Sigmoid colon (tissue), 7 donors: ENCODE measurements around the gene GTPBP4. TPM values are rescaled to one million over a fixed set of nuclear protein-coding genes. Genes with fewer than 3 reads are reported as not detected.

Experiments
- DNase-seq: peaks from one replicate; pipeline ENCODE4 v3.0.0-alpha.2; 2019
- H3K27ac ChIP-seq, 4 donors: fragments of 200-600 bp; sonication (generic); one replicate each; pipeline ENCODE4 v1.5.1; 2016 to 2019; ENCODE audit warnings: mild to moderate bottlenecking in 1 of 4
- H3K27me3 ChIP-seq, 3 donors: fragments of 200-600 bp; sonication (generic); one replicate each; pipeline ENCODE4 v1.5.1; 2019; ENCODE audit warnings: mild to moderate bottlenecking in 1 of 3
- H3K36me3 ChIP-seq, 4 donors: fragments of 200-600 bp; sonication (generic); one replicate each; pipeline ENCODE4 v1.5.1; 2016 to 2019
- H3K4me1 ChIP-seq, 4 donors: fragments of 200-600 bp; sonication (generic); one replicate each; pipeline ENCODE4 v1.5.1; 2017 to 2019
- H3K4me3 ChIP-seq, 4 donors: fragments of 200-600 bp; sonication (generic); one replicate each; pipeline ENCODE4 v1.5.1; 2017 to 2019; ENCODE audit warnings: mild to moderate bottlenecking in 2 of 4, moderate library complexity in 1 of 4
- H3K9me3 ChIP-seq, 4 donors: fragments of 200-600 bp in 3 of 4; sonication (generic) in 3 of 4; one replicate each; pipeline versions ENCODE4 v1.5.1 to v1.6.1; 2013 to 2019
- CTCF ChIP-seq, 4 experiments: fragments of 450-650 bp in 3 of 4; fragments of 200-600 bp in 1 of 4; IDR thresholded peaks; one replicate each; pipeline ENCODE4 v1.5.1; 2016 to 2019; ENCODE audit warnings: antibody characterized with exemption in 4 of 4, mild to moderate bottlenecking in 3 of 4, moderate library complexity in 2 of 4
- EP300 ChIP-seq, 4 donors: sonication (generic); formaldehyde crosslinking; IDR thresholded peaks; one replicate each; pipeline ENCODE4 v1.6.1; 2017; ENCODE audit warnings: antibody characterized with exemption in 4 of 4
- POLR2A ChIP-seq, 2 donors: fragments of 450-650 bp; IDR thresholded peaks; one replicate each; pipeline ENCODE4 v1.6.1; 2016; ENCODE audit warnings: antibody characterized with exemption in 2 of 2, mild to moderate bottlenecking in 2 of 2, moderate library complexity in 2 of 2
- POLR2AphosphoS5 ChIP-seq, 4 donors: sonication (generic); formaldehyde crosslinking; IDR thresholded peaks; one replicate each; pipeline ENCODE4 v1.6.1; 2017; ENCODE audit warnings: antibody characterized with exemption in 4 of 4
- WGBS, 2 donors: extraction: QIAGEN DNeasy Blood & Tissue Kit; methylation state at CpG; one replicate each; pipeline ENCODE4 v1.1.7; 2013; 5-methylcytosine and 5-hydroxymethylcytosine counted together
- intact Hi-C: fragments of 100-400 bp; cut with DNase I; formaldehyde crosslinking; loops from one replicate; pipeline ENCODE4 v1.15.1; 2023
- polyA plus RNA-seq, 3 donors: library from polyadenylated mRNA; stranded (reverse); fragments of 200-250 nt; gene quantifications; one replicate each; pipeline ENCODE4 v1.2.3, GENCODE V29; 2013
- total RNA-seq, 4 donors: library from RNA; depleted of rRNA; stranded (reverse); fragments of >200 nt; gene quantifications; one replicate each; pipeline ENCODE4 v1.1.0, GENCODE V29; 2016
- donor health status: healthy with polysubstance abuse.
- donor health status: Bipolar disorder and iron deficiency.
- donor health status: healthy.

Gene GTPBP4
- total and polyA plus RNA-seq, 7 donors, result 8.1 to 38.7 (median 16.8) TPM

DNA sequence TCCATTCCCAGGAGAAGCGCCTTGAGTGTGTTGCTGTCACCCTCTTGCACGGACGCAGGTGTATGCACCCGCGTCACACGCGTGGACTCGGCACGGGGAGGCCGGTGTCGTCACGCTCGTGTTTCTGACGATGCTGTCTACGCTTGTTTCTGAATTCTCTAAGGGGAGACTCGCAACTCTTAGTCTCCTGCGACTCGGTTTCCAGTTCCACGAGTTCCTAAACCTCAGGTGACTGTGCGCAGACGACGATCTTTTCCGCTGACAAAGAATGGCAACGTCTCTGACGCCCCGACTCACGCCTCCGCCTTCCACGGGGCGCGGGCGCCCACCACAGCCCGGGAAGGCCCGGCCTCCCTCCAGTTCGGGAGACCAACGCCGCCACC is 60.1 kb downstream of the GTPBP4 start:
- 0% methylated on average over 37 of the region's 37 CpGs for WGBS, 2 donors
- intact Hi-C loops, result loop anchor here (2.0 to 5.0 kb wide), 2 partner anchors 61 to 118 kb away; partner anchors contain the start of genes GTPBP4 and LARP4B
- peak overlapping the region; percentile 98 to 100 (median 100) for H3K27ac ChIP-seq
- no peaks in the 10 kb centered on the region for H3K27me3 ChIP-seq
- H3K4me3 ChIP-seq, result peak overlapping the region; percentile 71 to 87 (median 74)
- H3K9me3 ChIP-seq, result no peaks in the 10 kb centered on the region
- TF ChIP-seq POLR2AphosphoS5 (IDR thresholded peaks at IDR 0.05), result peak in 1 of 4 donors; percentile 38
- TF ChIP-seq CTCF (IDR thresholded peaks at IDR 0.05), result no peak
- peak in 2 of 4 donors; percentile 54 to 60 for TF ChIP-seq EP300 (IDR thresholded peaks at IDR 0.05)
- no peak for TF ChIP-seq POLR2A (IDR thresholded peaks at IDR 0.05)
- H3K36me3 ChIP-seq, result peaks cover 0 to 30% (median 0%) of the 10 kb centered on the region in 4 donors
- DNase-seq, result peak; percentile 89
- peaks cover 0 to 38% (median 26%) of the 10 kb centered on the region in 4 donors for H3K4me1 ChIP-seq

DNA sequence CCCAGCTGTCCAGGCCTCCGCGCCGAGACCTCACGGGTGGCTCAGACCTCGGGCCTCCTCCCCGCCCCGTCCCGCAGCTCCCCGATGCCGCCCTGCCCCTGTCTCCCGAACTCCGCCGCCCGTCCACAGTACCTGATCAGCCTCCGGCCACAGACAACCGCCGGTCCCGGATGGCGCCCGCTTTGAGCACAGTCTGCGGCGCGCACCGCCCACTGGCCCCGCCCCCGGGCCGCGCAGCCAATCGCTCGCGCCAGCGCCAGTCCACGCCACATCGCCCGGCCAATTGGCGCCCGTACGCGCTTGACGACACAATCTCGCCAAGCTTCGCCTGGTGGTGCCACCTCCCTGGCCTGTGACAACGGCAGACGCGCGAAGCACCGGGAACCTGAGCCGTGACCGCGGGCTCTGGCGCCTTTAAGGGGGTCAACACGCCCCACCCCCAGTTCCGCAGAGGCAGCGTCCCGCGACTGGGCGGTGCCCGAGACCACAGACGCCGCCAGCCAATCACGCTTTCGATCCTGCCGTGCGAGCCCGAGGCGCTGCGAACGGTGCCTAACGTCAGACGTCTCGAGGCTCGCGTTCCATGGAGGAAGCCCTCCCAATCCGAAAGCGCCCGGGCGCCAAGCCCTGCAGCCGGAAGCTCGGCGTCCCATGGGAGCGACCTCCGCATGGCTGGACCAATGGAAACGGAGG is 60.6 kb downstream of the GTPBP4 start, which contains the start of gene IDI1:
Gene IDI1 (minus strand): TSS at position 388 of the 693 bp plus-strand sequence. CDS start 116 bp downstream, at position 272.
- peak within 1 kb of the TSS; percentile 98 to 100 (median 100) for H3K27ac ChIP-seq
- peak; percentile 99 for DNase-seq
- H3K4me1 ChIP-seq, result peaks cover 0 to 43% (median 26%) of the 10 kb centered on the region in 4 donors
- H3K4me3 ChIP-seq, result peak within 1 kb of the TSS; percentile 71 to 87 (median 74)
- H3K27me3 ChIP-seq, result no peaks in the 10 kb centered on the region
- 0% methylated on average over 83 of the region's 83 CpGs for WGBS, 2 donors
- intact Hi-C loops, result loop anchor here (2.0 to 5.0 kb wide), 2 partner anchors 62 to 118 kb away; partner anchors contain the start of genes GTPBP4 and LARP4B
- TF ChIP-seq POLR2A (IDR thresholded peaks at IDR 0.05) (peak; percentile 85 to 89), CTCF (IDR thresholded peaks at IDR 0.05) (no peak), POLR2AphosphoS5 (IDR thresholded peaks at IDR 0.05) (peak; percentile 87 to 98 (median 93)), EP300 (IDR thresholded peaks at IDR 0.05) (peak in 1 of 4 donors; percentile 68)
- H3K36me3 ChIP-seq, result peaks cover 0 to 30% (median 0%) of the 10 kb centered on the region in 4 donors
- no peaks in the 10 kb centered on the region for H3K9me3 ChIP-seq

- peak overlapping the region; percentile 71 to 87 (median 74) for H3K4me3 ChIP-seq
- H3K27me3 ChIP-seq, result no peaks in the 10 kb centered on the region
- H3K4me1 ChIP-seq, result peaks cover 0 to 43% (median 31%) of the 10 kb centered on the region in 4 donors
- DNase-seq, result no peak
- intact Hi-C loops, result loop anchor here (2.0 to 5.0 kb wide), 2 partner anchors 62 to 119 kb away; partner anchors contain the start of genes GTPBP4 and LARP4B
- WGBS, 2 donors, result 0 to 1% methylated on average over 34 of the region's 34 CpGs
- H3K9me3 ChIP-seq, result no peaks in the 10 kb centered on the region
- H3K36me3 ChIP-seq, result peaks cover 0 to 36% (median 0%) of the 10 kb centered on the region in 4 donors
- no peak for TF ChIP-seq POLR2A (IDR thresholded peaks at IDR 0.05)
- no peak for TF ChIP-seq EP300 (IDR thresholded peaks at IDR 0.05)
- peak in 2 of 4 donors; percentile 53 for TF ChIP-seq POLR2AphosphoS5 (IDR thresholded peaks at IDR 0.05)
- TF ChIP-seq CTCF (IDR thresholded peaks at IDR 0.05), result no peak
- H3K27ac ChIP-seq, result peak overlapping the region; percentile 98 to 100 (median 100)
Observed at GRCh38 chr10:1049425-1049958, 61.3 kb downstream of the GTPBP4 start.

DNA sequence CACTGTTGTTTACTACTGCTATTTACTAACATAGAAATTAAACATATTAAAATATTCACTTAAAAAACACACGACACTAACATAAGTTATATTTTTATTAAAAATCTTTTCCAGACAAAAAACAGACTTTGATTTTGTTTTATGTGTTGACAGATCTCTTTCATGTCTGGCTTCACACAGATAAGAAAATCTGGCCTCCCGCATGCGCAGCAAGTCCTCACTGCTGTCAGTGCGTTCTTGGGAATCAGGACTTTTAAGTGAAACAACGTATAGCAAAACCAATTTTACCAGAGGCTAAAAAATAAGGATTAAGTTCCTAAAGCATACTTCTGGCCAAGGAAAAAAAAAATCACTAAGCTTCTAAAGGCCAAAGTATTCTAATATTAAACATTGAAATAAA is 61.9 kb downstream of the GTPBP4 start:
- Histone ChIP-seq H3K4me1 (peaks cover 0 to 49% (median 37%) of the 10 kb centered on the region in 4 donors), H3K4me3 (peak overlapping the region in 3 of 4 donors; percentile 71 to 87 (median 73)), H3K27me3 (no peaks in the 10 kb centered on the region), H3K36me3 (peaks cover 0 to 36% (median 0%) of the 10 kb centered on the region in 4 donors), H3K27ac (peak overlapping the region; percentile 98 to 100 (median 100)), H3K9me3 (no peaks in the 10 kb centered on the region)
- 9 to 37% methylated on average over 5 of the region's 5 CpGs for WGBS, 2 donors
- no peak for DNase-seq
- TF ChIP-seq EP300 (IDR thresholded peaks at IDR 0.05) (no peak), POLR2AphosphoS5 (IDR thresholded peaks at IDR 0.05) (no peak), CTCF (IDR thresholded peaks at IDR 0.05) (no peak), POLR2A (IDR thresholded peaks at IDR 0.05) (no peak)
- intact Hi-C loops, result no loop called here
